CD4-positive, alpha-beta T cell (primary cell): Measurements from ENCODE around the gene PTGFRN. TPM values are rescaled to one million over a fixed set of nuclear protein-coding genes. Genes with fewer than 3 reads are reported as not detected.

Experiments
- ATAC-seq: fragments of 200-7000 bp; cut with Tn5 transposase; one replicate; pipeline ENCODE4 v1.10.0; 2022; ENCODE audit warnings: mild to moderate bottlenecking; ENCODE audit not compliant: poor library complexity
- CTCF ChIA-PET: fragments of 350-600 bp; sonication (Branson Sonifier 250); formaldehyde crosslinking; loops from one replicate; lab custom pipeline; 2021; ENCODE audit warnings: antibody characterized with exemption, inconsistent platforms; lab: Charles Lee
- POLR2A ChIA-PET: fragments of 350-600 bp; sonication (Branson Sonifier 250); formaldehyde crosslinking; loops from one replicate; lab custom pipeline; 2021; ENCODE audit warnings: antibody characterized with exemption, inconsistent platforms; lab: Charles Lee
- DNase-seq, 14 experiments: peaks; one replicate each; pipeline ENCODE4 v3.0.0-alpha.2; 2013 to 2020; ENCODE audit warnings: mixed read lengths in 2 of 14
- H3K27ac ChIP-seq, 2 donors: one replicate each; pipeline versions ENCODE4 v1.5.1 to v1.7.0; 2013; ENCODE audit warnings: low read length in 2 of 2, low read depth in 1 of 2, mild to moderate bottlenecking in 1 of 2
- H3K27me3 ChIP-seq, 2 experiments: 1 replicate in 1 of 2; 2 replicates in 1 of 2; pipeline versions ENCODE4 v1.6.1 to v1.7.0; 2013; ENCODE audit warnings: low read length in 2 of 2, control low read depth in 1 of 2, mild to moderate bottlenecking in 1 of 2, moderate library complexity in 1 of 2; ENCODE audit not compliant: insufficient read depth in 2 of 2, control insufficient read depth in 1 of 2
- H3K36me3 ChIP-seq: one replicate; pipeline ENCODE4 v1.6.1; 2013; ENCODE audit warnings: low read length, control low read depth; ENCODE audit not compliant: insufficient read depth
- H3K4me1 ChIP-seq: one replicate; pipeline ENCODE4 v1.6.1; 2013; ENCODE audit warnings: low read length, control low read depth; ENCODE audit not compliant: insufficient read depth
- H3K4me3 ChIP-seq: one replicate; pipeline ENCODE4 v1.5.1; 2013; ENCODE audit warnings: mild to moderate bottlenecking, low read length, moderate library complexity
- H3K9me3 ChIP-seq, 2 experiments: 1 replicate in 1 of 2; 2 replicates in 1 of 2; pipeline versions ENCODE4 v1.6.1 to v1.7.0; 2013; ENCODE audit warnings: low read length in 2 of 2, mild to moderate bottlenecking in 2 of 2, control low read depth in 1 of 2, moderate library complexity in 1 of 2; ENCODE audit not compliant: control insufficient read depth in 1 of 2, insufficient read depth in 1 of 2
- H3K27ac Mint-ChIP-seq: one replicate; pipeline ENCODE4 v1.8.0; 2020; ENCODE audit warnings: mixed read lengths
- H3K27me3 Mint-ChIP-seq: one replicate; pipeline ENCODE4 v1.8.0; 2021; ENCODE audit warnings: mixed read lengths
- H3K36me3 Mint-ChIP-seq: one replicate; pipeline ENCODE4 v1.8.0; 2021; ENCODE audit warnings: low read depth, mixed read lengths
- H3K4me1 Mint-ChIP-seq: one replicate; pipeline ENCODE4 v1.8.0; 2021; ENCODE audit warnings: low read depth, mixed read lengths
- H3K4me3 Mint-ChIP-seq: one replicate; pipeline ENCODE4 v1.8.0; 2020; ENCODE audit warnings: mild to moderate bottlenecking, mixed read lengths
- H3K9me3 Mint-ChIP-seq: one replicate; pipeline ENCODE4 v1.8.0; 2020; ENCODE audit warnings: mixed read lengths
- intact Hi-C, 2 experiments: fragments of 100-400 bp; cut with DNase I in 1 of 2; cut with micrococcal nuclease in 1 of 2; formaldehyde crosslinking; loops; one replicate each; pipeline versions ENCODE4 v1.15.1 to v1.9.0; 2023 to 2025; cut with DNase I, micrococcal nuclease
- total RNA-seq, 174 experiments: library from RNA in 2 of 174; stranded (reverse) in 2 of 174; gene quantifications; one replicate each; pipeline ENCODE4 v1.2.3 and lab custom pipeline; 2021 to 2026
- TF ChIP-seq, protein P1 (sequence below): fragments of 200-600 bp; IDR thresholded peaks from one replicate; pipeline ENCODE4 v1.8.0; 2022; ENCODE audit warnings: antibody characterized with exemption, mild to moderate bottlenecking

PTGFRN gene
- total RNA-seq, 2 experiments from 2014 or later = 0.38 to 0.45 TPM

DNA sequence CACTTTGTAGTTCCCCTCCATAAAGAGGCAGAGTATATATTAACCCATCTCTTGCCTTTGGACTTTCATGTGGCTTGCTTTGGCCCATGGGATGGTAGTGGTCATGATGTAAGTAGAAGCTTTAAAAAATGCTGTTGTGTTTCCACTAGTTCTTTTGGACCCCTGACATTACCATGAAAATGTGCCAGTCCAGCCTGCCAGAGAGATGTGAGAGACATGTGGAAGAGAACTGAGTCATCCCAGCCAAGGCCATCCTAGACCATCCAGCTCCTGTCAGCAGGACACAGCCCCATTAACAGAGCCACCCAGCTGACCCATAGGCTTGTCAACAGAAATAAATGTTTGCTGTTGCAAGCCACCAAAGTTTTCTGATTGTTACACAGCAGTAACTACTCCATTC is 87.9 kb downstream of the PTGFRN start:
- Histone ChIP-seq H3K36me3 (no peaks in the 10 kb centered on the region), H3K4me3 (no peak overlapping the region), H3K9me3 (no peaks in the 10 kb centered on the region), H3K27ac (no peak overlapping the region), H3K27me3 (no peaks in the 10 kb centered on the region), H3K4me1 (peaks cover 20% of the 10 kb centered on the region)
- TF ChIP-seq, protein P1, sequence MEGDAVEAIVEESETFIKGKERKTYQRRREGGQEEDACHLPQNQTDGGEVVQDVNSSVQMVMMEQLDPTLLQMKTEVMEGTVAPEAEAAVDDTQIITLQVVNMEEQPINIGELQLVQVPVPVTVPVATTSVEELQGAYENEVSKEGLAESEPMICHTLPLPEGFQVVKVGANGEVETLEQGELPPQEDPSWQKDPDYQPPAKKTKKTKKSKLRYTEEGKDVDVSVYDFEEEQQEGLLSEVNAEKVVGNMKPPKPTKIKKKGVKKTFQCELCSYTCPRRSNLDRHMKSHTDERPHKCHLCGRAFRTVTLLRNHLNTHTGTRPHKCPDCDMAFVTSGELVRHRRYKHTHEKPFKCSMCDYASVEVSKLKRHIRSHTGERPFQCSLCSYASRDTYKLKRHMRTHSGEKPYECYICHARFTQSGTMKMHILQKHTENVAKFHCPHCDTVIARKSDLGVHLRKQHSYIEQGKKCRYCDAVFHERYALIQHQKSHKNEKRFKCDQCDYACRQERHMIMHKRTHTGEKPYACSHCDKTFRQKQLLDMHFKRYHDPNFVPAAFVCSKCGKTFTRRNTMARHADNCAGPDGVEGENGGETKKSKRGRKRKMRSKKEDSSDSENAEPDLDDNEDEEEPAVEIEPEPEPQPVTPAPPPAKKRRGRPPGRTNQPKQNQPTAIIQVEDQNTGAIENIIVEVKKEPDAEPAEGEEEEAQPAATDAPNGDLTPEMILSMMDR = no peak
- peaks cover 29% of the 10 kb centered on the region for H3K4me1 Mint-ChIP-seq
- DNase-seq (no peak), ATAC-seq (no peak)
- POLR2A ChIA-PET = no interaction called here
- H3K4me3 Mint-ChIP-seq = no peak overlapping the region
- CTCF ChIA-PET = interaction anchor here (1.0 kb wide), 1 partner anchor 63 kb away, joined by 3 read pairs; the partner anchor contains the start of gene TTF2
- H3K27me3 Mint-ChIP-seq = no peaks in the 10 kb centered on the region
- no peak overlapping the region for H3K27ac Mint-ChIP-seq
- no peaks in the 10 kb centered on the region for H3K36me3 Mint-ChIP-seq
- intact Hi-C loops = loop anchor here in 1 of 2 experiments (5.0 kb wide), 1 partner anchor 40 kb away; no protein-coding TSS in a partner anchor
- H3K9me3 Mint-ChIP-seq = no peaks in the 10 kb centered on the region

DNA sequence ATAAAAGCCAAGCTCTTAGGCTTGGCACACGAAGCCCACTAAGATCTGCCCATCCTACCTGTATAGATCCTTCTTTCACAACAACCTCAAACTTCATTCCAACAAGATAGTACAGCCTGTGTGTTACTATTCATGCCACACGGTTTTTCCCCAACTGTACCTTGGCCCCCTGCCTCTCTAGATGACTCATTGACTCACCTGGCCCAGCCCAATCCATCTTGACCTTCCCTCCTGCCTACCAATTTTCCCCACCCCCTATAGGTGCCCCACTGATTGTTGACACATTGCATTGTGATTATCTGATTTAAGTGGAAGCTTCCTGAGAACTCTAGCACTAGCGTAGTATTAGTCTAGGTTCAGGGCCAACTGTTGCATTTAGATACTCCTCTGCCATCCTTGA is 89.9 kb downstream of the PTGFRN start:
- Histone ChIP-seq H3K27me3 (no peaks in the 10 kb centered on the region), H3K4me3 (no peak overlapping the region), H3K9me3 (no peaks in the 10 kb centered on the region), H3K27ac (no peak overlapping the region), H3K36me3 (no peaks in the 10 kb centered on the region), H3K4me1 (peaks cover 26% of the 10 kb centered on the region)
- TF ChIP-seq, protein P1 = no peak
- ATAC-seq (no peak), DNase-seq (no peak)
- H3K27ac Mint-ChIP-seq = peak overlapping the region; percentile 76
- CTCF ChIA-PET = no interaction called here
- peaks cover 42% of the 10 kb centered on the region for H3K4me1 Mint-ChIP-seq
- POLR2A ChIA-PET = interaction anchor here (0.6 to 2.8 kb wide), 3 partner anchors 10 to 183 kb away, joined by 3 to 30 read pairs (median 6); no protein-coding TSS in a partner anchor
- H3K4me3 Mint-ChIP-seq = no peak overlapping the region
- H3K9me3 Mint-ChIP-seq = peaks cover 3% of the 10 kb centered on the region
- no peaks in the 10 kb centered on the region for H3K36me3 Mint-ChIP-seq
- intact Hi-C loops = loop anchor here in 1 of 2 experiments (5.0 kb wide), 1 partner anchor 38 kb away; no protein-coding TSS in a partner anchor
- H3K27me3 Mint-ChIP-seq = no peaks in the 10 kb centered on the region

DNA sequence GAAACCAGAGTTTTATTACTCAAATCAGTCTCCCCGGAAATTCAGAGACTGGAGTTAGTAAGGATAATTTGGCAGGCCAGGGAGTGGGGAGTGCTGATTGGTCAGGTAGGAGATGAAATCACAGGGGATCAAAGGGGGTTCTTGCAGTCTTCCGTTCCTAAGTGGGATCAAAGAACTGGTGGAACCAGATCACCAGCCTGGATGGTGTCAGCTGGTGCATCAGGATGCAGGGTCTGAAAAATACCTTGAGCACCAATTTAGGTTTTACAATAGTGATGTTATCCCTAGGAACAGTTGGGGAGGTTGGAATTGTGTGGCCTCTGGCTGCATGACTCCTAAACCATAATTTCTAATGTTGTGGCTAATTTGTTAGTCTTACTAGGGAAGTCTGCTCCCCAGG is 90.4 kb downstream of the PTGFRN start:
- H3K27ac ChIP-seq = no peak overlapping the region
- H3K4me3 Mint-ChIP-seq = no peak overlapping the region

More for the DNA sequence above, 90.4 kb downstream of the PTGFRN start:
- H3K4me3 ChIP-seq = no peak overlapping the region
- ATAC-seq (no peak), DNase-seq (no peak)
- H3K27ac Mint-ChIP-seq = peak overlapping the region; percentile 76
- H3K27me3 ChIP-seq = no peaks in the 10 kb centered on the region
- ChIA-PET POLR2A (interaction anchor here (0.6 to 2.8 kb wide), 3 partner anchors 9 to 212 kb away, joined by 3 to 30 read pairs (median 6); no protein-coding TSS in a partner anchor), CTCF (interaction anchor here (1.2 kb wide), 1 partner anchor 426 kb away, joined by 3 read pairs; no protein-coding TSS in a partner anchor)
- H3K4me1 Mint-ChIP-seq = peaks cover 44% of the 10 kb centered on the region
- no peaks in the 10 kb centered on the region for H3K36me3 ChIP-seq
- H3K4me1 ChIP-seq = peaks cover 26% of the 10 kb centered on the region
- H3K9me3 Mint-ChIP-seq = peaks cover 3% of the 10 kb centered on the region
- H3K27me3 Mint-ChIP-seq = no peaks in the 10 kb centered on the region
- no peaks in the 10 kb centered on the region for H3K36me3 Mint-ChIP-seq
- intact Hi-C loops = loop anchor here in 1 of 2 experiments (2.0 kb wide), 1 partner anchor 13 kb away; no protein-coding TSS in a partner anchor
- TF ChIP-seq, protein P1 = no peak
- no peaks in the 10 kb centered on the region for H3K9me3 ChIP-seq
